Sigmoid colon (tissue), 4 donors: ENCODE measurements around the gene DPCD.

ENCODE experiments used
- CTCF ChIP-seq, 4 experiments: fragments of 450-650 bp in 3 of 4; fragments of 200-600 bp in 1 of 4; IDR thresholded peaks; one replicate each; pipeline ENCODE4 v1.5.1; 2016 to 2019; ENCODE audit warnings: antibody characterized with exemption in 4 of 4, mild to moderate bottlenecking in 3 of 4, moderate library complexity in 2 of 4
- EP300 ChIP-seq, 4 donors: sonication (generic); formaldehyde crosslinking; IDR thresholded peaks; one replicate each; pipeline ENCODE4 v1.6.1; 2017; ENCODE audit warnings: antibody characterized with exemption in 4 of 4
- POLR2A ChIP-seq, 2 donors: fragments of 450-650 bp; IDR thresholded peaks; one replicate each; pipeline ENCODE4 v1.6.1; 2016; ENCODE audit warnings: antibody characterized with exemption in 2 of 2, mild to moderate bottlenecking in 2 of 2, moderate library complexity in 2 of 2
- POLR2AphosphoS5 ChIP-seq, 4 donors: sonication (generic); formaldehyde crosslinking; IDR thresholded peaks; one replicate each; pipeline ENCODE4 v1.6.1; 2017; ENCODE audit warnings: antibody characterized with exemption in 4 of 4

GRCh38 chr10:101645659-101646058 lies 57.5 kb downstream of the DPCD start:
- no peak for TF ChIP-seq CTCF (IDR thresholded peaks at IDR 0.05)
- no peak for TF ChIP-seq POLR2AphosphoS5 (IDR thresholded peaks at IDR 0.05)
- TF ChIP-seq EP300 (IDR thresholded peaks at IDR 0.05) = no peak
- TF ChIP-seq POLR2A (IDR thresholded peaks at IDR 0.05) = no peak
